NB4 (cell line): ENCODE data around the gene NDUFAF2.

Experiments used
- DNase-seq: peaks from one replicate; pipeline ENCODE4 v3.0.0; 2010; ENCODE audit warnings: low read depth
- H3K4me3 ChIP-seq: one replicate; pipeline ENCODE4 v1.5.1; 2011; ENCODE audit warnings: mild to moderate bottlenecking, low read depth, low read length, moderate library complexity
- MYC ChIP-seq: IDR thresholded peaks from 2 replicates; pipeline ENCODE4 v1.6.1; 2011; ENCODE audit warnings: low read depth, low read length
- POLR2A ChIP-seq: IDR thresholded peaks from 2 replicates; pipeline ENCODE4 v1.6.1; 2011; ENCODE audit warnings: mild to moderate bottlenecking; ENCODE audit not compliant: insufficient read length; ENCODE audit errors: extremely low read depth
- TF ChIP-seq, protein P1 (sequence below): IDR thresholded peaks from one replicate; pipeline ENCODE4 v1.5.1; 2012; ENCODE audit warnings: low read depth, low read length
- TF ChIP-seq, protein P2 (sequence below): IDR thresholded peaks from 2 replicates; pipeline ENCODE4 v1.6.1; 2011; ENCODE audit warnings: low read depth, low read length

NDUFAF2 gene

DNA sequence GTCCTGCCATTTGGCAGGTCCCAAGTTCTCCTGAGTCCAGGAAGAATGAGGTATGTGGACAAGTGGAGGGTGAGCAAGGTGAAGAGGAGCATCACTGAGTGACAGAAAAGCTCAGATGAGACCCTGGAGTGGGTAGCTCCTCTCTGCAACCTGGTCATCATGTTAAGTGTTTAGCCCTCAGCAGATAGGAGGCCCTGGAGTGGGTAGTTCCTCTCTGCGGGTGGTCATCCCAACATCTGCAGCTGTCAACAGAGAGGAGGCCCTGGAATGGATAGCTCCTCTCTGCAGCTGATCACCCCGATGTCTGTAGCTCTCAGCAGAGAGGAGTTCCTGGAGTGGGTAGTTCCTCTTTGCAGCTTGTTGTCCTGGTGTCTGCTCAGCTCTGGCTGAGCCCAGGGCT, 48.4 kb downstream of the NDUFAF2 start:
- peak; percentile 17 for DNase-seq
- H3K4me3 ChIP-seq = no peak overlapping the region
- TF ChIP-seq, protein P1, sequence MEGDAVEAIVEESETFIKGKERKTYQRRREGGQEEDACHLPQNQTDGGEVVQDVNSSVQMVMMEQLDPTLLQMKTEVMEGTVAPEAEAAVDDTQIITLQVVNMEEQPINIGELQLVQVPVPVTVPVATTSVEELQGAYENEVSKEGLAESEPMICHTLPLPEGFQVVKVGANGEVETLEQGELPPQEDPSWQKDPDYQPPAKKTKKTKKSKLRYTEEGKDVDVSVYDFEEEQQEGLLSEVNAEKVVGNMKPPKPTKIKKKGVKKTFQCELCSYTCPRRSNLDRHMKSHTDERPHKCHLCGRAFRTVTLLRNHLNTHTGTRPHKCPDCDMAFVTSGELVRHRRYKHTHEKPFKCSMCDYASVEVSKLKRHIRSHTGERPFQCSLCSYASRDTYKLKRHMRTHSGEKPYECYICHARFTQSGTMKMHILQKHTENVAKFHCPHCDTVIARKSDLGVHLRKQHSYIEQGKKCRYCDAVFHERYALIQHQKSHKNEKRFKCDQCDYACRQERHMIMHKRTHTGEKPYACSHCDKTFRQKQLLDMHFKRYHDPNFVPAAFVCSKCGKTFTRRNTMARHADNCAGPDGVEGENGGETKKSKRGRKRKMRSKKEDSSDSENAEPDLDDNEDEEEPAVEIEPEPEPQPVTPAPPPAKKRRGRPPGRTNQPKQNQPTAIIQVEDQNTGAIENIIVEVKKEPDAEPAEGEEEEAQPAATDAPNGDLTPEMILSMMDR = no peak
- TF ChIP-seq, protein P2, sequence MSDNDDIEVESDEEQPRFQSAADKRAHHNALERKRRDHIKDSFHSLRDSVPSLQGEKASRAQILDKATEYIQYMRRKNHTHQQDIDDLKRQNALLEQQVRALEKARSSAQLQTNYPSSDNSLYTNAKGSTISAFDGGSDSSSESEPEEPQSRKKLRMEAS = no peak
- TF ChIP-seq MYC = no peak
- no peak for TF ChIP-seq POLR2A

DNA sequence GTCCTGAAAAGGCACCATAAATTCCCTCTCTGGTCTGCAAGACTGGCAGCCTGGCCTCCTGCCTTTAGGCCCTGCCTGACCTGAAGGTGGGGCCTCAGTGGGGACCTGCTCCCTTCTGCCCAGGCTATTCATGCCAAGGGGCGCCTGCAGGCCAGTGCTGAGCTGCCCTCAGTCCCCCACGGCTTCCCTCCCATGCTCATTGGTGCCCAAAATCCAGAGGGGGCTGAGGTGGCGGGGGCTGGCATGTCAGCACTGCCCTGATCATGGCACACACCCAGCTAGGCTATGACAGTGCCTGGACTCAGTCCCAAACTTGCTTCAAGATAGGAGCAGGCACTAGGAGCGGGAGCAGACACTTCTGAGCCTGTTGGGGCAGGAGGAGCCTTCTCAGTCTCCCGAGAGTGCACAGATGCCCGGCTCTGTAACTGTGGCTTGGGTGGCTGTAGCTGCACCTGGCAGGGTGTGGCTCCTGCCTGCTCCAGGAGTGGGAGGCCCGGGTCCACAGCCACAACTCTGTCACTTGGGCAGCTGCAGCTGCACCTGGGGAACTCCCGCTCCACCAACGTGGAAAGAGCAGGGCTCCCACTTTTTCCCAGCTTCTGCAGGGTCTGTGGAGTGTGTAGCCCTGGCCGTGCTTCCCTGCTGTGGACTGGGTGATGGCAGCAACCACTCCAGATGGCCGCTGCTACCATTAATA, 49.0 kb downstream of the NDUFAF2 start:
- DNase-seq = no peak
- H3K4me3 ChIP-seq = no peak overlapping the region

DNA sequence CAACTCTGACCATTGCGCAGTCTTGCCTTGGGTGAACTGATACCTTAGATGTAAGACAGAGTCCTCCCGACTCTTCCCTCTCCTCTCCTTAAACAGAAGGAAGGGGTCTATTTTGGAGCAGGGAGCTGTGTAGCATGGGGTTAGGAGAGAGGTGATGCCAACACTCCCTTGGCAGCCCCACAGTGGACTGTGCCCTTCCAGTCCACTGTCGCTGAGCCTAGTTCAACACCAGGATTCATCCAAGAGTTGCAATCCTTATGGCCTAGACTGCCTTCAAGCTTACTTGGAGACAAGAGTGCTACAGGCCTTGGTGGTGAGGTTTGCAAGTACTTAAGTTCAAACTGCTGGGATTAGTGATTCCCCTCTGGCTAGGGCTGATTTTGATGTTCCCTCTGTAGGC, 51.4 kb downstream of the NDUFAF2 start:
- TF ChIP-seq, protein P2 = no peak
- TF ChIP-seq POLR2A (no peak), MYC (no peak)
- TF ChIP-seq, protein P1 = no peak
- no peak for DNase-seq
- H3K4me3 ChIP-seq = no peak overlapping the region

More for the DNA sequence above, 49.0 kb downstream of the NDUFAF2 start:
- TF ChIP-seq, protein P1 = no peak
- TF ChIP-seq, protein P2 = no peak
- TF ChIP-seq POLR2A (no peak), MYC (no peak)

DNA sequence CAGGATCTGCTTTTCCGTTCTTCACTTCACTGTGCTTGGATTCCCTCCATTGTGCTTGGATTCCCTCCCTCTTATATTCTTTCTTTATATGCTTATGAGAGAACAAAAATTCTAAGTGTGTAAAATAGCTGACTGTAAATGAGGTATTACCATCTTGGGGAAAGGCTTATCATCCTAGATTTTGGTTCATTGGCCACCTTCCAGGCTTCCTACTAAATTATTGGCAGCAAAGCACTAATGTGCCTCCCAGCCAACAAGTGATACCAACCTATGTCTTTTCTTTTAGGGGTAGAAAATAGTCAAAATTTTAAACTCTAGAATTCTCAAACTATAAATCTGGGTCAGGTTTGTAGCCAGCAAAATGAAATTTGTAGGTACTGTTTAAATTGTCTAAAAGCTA, 52.7 kb downstream of the NDUFAF2 start:
- TF ChIP-seq, protein P1 = no peak
- no peak for TF ChIP-seq POLR2A
- TF ChIP-seq MYC = no peak
- TF ChIP-seq, protein P2 = no peak
- DNase-seq = no peak
- H3K4me3 ChIP-seq = no peak overlapping the region

DNA sequence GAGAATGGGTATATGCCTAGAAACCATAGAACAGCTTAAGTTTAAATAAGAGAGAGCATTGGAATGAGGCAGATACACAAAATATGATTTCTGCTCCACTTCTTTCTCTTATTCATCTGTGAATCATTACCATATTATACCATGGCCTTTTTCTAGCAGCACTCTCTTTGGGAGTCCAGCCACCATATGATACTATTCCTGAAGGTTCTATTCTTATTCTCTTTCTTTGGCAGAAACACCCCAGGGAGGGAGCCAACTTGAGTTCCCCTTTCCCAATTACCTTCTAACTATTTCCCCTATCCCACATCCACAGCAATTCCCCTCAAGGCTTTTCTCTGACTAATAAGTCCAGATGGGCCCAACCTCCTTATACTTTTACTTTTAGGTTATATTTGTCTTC, 55.9 kb downstream of the NDUFAF2 start:
- H3K4me3 ChIP-seq = no peak overlapping the region
- no peak for DNase-seq
- no peak for TF ChIP-seq MYC
- TF ChIP-seq POLR2A = no peak
- TF ChIP-seq, protein P1 = no peak
- TF ChIP-seq, protein P2 = no peak
